HEK293 (cell line): ENCODE data around the gene CTTN.

Experiments used
- CTCF ChIA-PET: fragments of 350-600 bp; formaldehyde crosslinking; extraction: SDS; loops from one replicate; lab custom pipeline; 2021; ENCODE audit warnings: antibody characterized with exemption; lab: Yijun Ruan, JAX
- POLR2A ChIA-PET: fragments of 300-600 bp; formaldehyde crosslinking; extraction: SDS; loops from one replicate; lab custom pipeline; 2020; ENCODE audit warnings: antibody characterized with exemption, inconsistent platforms; lab: Yijun Ruan, JAX
- H3K27ac ChIP-seq: fragments of 200-500 bp; sonication (Bioruptor generic); 2 replicates; pipeline ENCODE4 v1.5.1; 2014; ENCODE audit warnings: low read depth, low read length, control low read depth, inconsistent platforms; ENCODE audit errors: extremely low read depth
- H3K36me3 ChIP-seq, 2 experiments: fragments of 200-500 bp in 1 of 2; sonication (Bioruptor generic) in 1 of 2; 1 replicate in 1 of 2; 2 replicates in 1 of 2; pipeline ENCODE4 v1.5.1; 2014 to 2017; ENCODE audit warnings: inconsistent platforms in 2 of 2, low read length in 2 of 2; ENCODE audit not compliant: control insufficient read depth in 2 of 2, insufficient read depth in 1 of 2
- H3K4me1 ChIP-seq: fragments of 200-500 bp; sonication (Bioruptor generic); 2 replicates; pipeline ENCODE4 v1.5.1; 2014; ENCODE audit warnings: mild to moderate bottlenecking, low read length, inconsistent platforms; ENCODE audit not compliant: control insufficient read depth, insufficient read depth
- H3K4me3 ChIP-seq: 2 replicates; pipeline ENCODE4 v1.5.1; 2011; ENCODE audit warnings: low read depth, mild to moderate bottlenecking, control low read depth, low read length, moderate library complexity
- H3K9me3 ChIP-seq: fragments of 200-500 bp; sonication (Bioruptor generic); 2 replicates; pipeline ENCODE4 v1.5.1; 2014; ENCODE audit warnings: low read depth, low read length, inconsistent platforms; ENCODE audit not compliant: control insufficient read depth, insufficient read depth
- KLF9 ChIP-seq: fragments of 450-650 bp; formaldehyde crosslinking; IDR thresholded peaks from 2 replicates; pipeline ENCODE4 v1.5.1; 2016; ENCODE audit warnings: missing biosample characterization, missing genetic modification characterization, low read depth
- SP2 ChIP-seq: fragments of 450-650 bp; formaldehyde crosslinking; IDR thresholded peaks from 2 replicates; pipeline ENCODE4 v1.5.1; 2016; ENCODE audit warnings: missing biosample characterization, missing genetic modification characterization
- TCF7L2 ChIP-seq: IDR thresholded peaks from 2 replicates; pipeline ENCODE4 v1.6.1; 2011; ENCODE audit warnings: low read depth, mild to moderate bottlenecking, inconsistent platforms, low read length, moderate library complexity, borderline replicate concordance
- TRIM28 ChIP-seq: IDR thresholded peaks from 2 replicates; pipeline ENCODE4 v1.6.1; 2011; ENCODE audit warnings: low read length, control low read depth, borderline replicate concordance
- ZNF121 ChIP-seq: fragments of 450-650 bp; formaldehyde crosslinking; IDR thresholded peaks from 2 replicates; pipeline ENCODE4 v1.5.1; 2016; ENCODE audit warnings: missing biosample characterization, missing genetic modification characterization
- ZNF146 ChIP-seq: fragments of 450-650 bp; formaldehyde crosslinking; IDR thresholded peaks from 2 replicates; pipeline ENCODE4 v1.5.1; 2016; ENCODE audit warnings: missing biosample characterization, missing genetic modification characterization
- ZNF223 ChIP-seq: fragments of 450-650 bp; formaldehyde crosslinking; IDR thresholded peaks from 2 replicates; pipeline ENCODE4 v1.5.1; 2016; ENCODE audit warnings: missing biosample characterization, missing genetic modification characterization
- ZNF280D ChIP-seq: fragments of 450-650 bp; formaldehyde crosslinking; IDR thresholded peaks from 2 replicates; pipeline ENCODE4 v1.5.1; 2016; ENCODE audit warnings: missing biosample characterization, missing genetic modification characterization
- ZNF341 ChIP-seq: fragments of 450-650 bp; formaldehyde crosslinking; IDR thresholded peaks from 2 replicates; pipeline ENCODE4; 2016; ENCODE audit warnings: low read depth, missing biosample characterization, missing genetic modification characterization
- ZNF362 ChIP-seq: fragments of 450-650 bp; formaldehyde crosslinking; IDR thresholded peaks from 2 replicates; pipeline ENCODE4 v1.5.1; 2016; ENCODE audit warnings: missing biosample characterization, missing genetic modification characterization
- ZNF473 ChIP-seq: fragments of 450-650 bp; formaldehyde crosslinking; IDR thresholded peaks from 2 replicates; pipeline ENCODE4 v1.5.1; 2017; ENCODE audit warnings: missing biosample characterization, missing genetic modification characterization
- ZNF510 ChIP-seq: fragments of 450-650 bp; formaldehyde crosslinking; IDR thresholded peaks from 2 replicates; pipeline ENCODE4 v1.5.1; 2018; ENCODE audit warnings: mild to moderate bottlenecking, missing genetic modification characterization, missing biosample characterization; ENCODE audit not compliant: insufficient replicate concordance
- ZNF544 ChIP-seq: fragments of 450-650 bp; formaldehyde crosslinking; IDR thresholded peaks from 2 replicates; pipeline ENCODE4 v1.5.0; 2017; ENCODE audit warnings: missing biosample characterization, missing genetic modification characterization
- ZNF596 ChIP-seq: fragments of 450-650 bp; IDR thresholded peaks from 2 replicates; pipeline ENCODE4 v1.5.0; 2018; ENCODE audit warnings: missing biosample characterization, mild to moderate bottlenecking, missing genetic modification characterization, moderate library complexity
- ZNF624 ChIP-seq: fragments of 450-650 bp; formaldehyde crosslinking; IDR thresholded peaks from 2 replicates; pipeline ENCODE4 v1.5.1; 2017; ENCODE audit warnings: missing biosample characterization, missing genetic modification characterization
- ZNF639 ChIP-seq: fragments of 450-650 bp; formaldehyde crosslinking; IDR thresholded peaks from 2 replicates; pipeline ENCODE4 v1.5.1; 2016; ENCODE audit warnings: missing biosample characterization, missing genetic modification characterization
- ZNF777 ChIP-seq: fragments of 450-650 bp; formaldehyde crosslinking; IDR thresholded peaks from 2 replicates; pipeline ENCODE4 v1.5.1; 2017; ENCODE audit warnings: missing biosample characterization, missing genetic modification characterization, borderline replicate concordance
- ZSCAN30 ChIP-seq: fragments of 450-650 bp; IDR thresholded peaks from 2 replicates; pipeline ENCODE4 v1.5.1; 2018; ENCODE audit warnings: missing biosample characterization, mild to moderate bottlenecking, missing genetic modification characterization, moderate library complexity
- TF ChIP-seq, protein P1 (sequence below): fragments of 450-650 bp; IDR thresholded peaks from 2 replicates; pipeline ENCODE4 v1.5.1; 2018; ENCODE audit warnings: missing biosample characterization, missing genetic modification characterization

CTTN gene

GRCh38 chr11:70413151-70413550 lies 14.8 kb downstream of the CTTN start:
- H3K9me3 ChIP-seq: no peaks in the 10 kb centered on the region
- H3K27ac ChIP-seq: no peak overlapping the region
- CTCF ChIA-PET: no interaction called here
- H3K4me3 ChIP-seq: no peak overlapping the region
- TF ChIP-seq ZNF341 (tag by site-specific recombination): no peak
- no peak for TF ChIP-seq TRIM28
- no peak for TF ChIP-seq ZNF146
- no peak for TF ChIP-seq SP2
- TF ChIP-seq ZNF223 (tag by site-specific recombination): no peak
- TF ChIP-seq ZNF639 (tag by site-specific recombination): no peak
- no peak for TF ChIP-seq ZSCAN30 (tag by site-specific recombination)
- no peak for TF ChIP-seq ZNF544 (tag by site-specific recombination)
- no peak for TF ChIP-seq KLF9 (tag by site-specific recombination)
- TF ChIP-seq ZNF121 (tag by site-specific recombination): no peak
- TF ChIP-seq ZNF624 (tag by site-specific recombination): no peak
- TF ChIP-seq ZNF362 (tag by site-specific recombination): no peak
- no peak for TF ChIP-seq ZNF596
- POLR2A ChIA-PET: interaction anchor here (0.5 kb wide), 1 partner anchor 13 kb away, joined by 3 read pairs; no protein-coding TSS in a partner anchor
- H3K4me1 ChIP-seq: no peaks in the 10 kb centered on the region
- peaks cover 18 to 97% of the 10 kb centered on the region in 2 experiments for H3K36me3 ChIP-seq

GRCh38 chr11:70414341-70415100 lies 16.2 kb downstream of the CTTN start:
- CTCF ChIA-PET: interaction anchor here (0.9 kb wide), 1 partner anchor 204 kb away, joined by 3 read pairs; no protein-coding TSS in a partner anchor
- no peak for TF ChIP-seq ZNF280D
- TF ChIP-seq ZNF473 (tag by site-specific recombination): no peak
- TF ChIP-seq ZNF510 (tag by site-specific recombination): no peak
- TF ChIP-seq, protein P1, sequence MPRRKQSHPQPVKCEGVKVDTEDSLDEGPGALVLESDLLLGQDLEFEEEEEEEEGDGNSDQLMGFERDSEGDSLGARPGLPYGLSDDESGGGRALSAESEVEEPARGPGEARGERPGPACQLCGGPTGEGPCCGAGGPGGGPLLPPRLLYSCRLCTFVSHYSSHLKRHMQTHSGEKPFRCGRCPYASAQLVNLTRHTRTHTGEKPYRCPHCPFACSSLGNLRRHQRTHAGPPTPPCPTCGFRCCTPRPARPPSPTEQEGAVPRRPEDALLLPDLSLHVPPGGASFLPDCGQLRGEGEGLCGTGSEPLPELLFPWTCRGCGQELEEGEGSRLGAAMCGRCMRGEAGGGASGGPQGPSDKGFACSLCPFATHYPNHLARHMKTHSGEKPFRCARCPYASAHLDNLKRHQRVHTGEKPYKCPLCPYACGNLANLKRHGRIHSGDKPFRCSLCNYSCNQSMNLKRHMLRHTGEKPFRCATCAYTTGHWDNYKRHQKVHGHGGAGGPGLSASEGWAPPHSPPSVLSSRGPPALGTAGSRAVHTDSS (tag by site-specific recombination): no peak
- no peak for TF ChIP-seq TCF7L2
- TF ChIP-seq ZNF777 (tag by site-specific recombination): no peak
- POLR2A ChIA-PET: no interaction called here
- no peaks in the 10 kb centered on the region for H3K4me1 ChIP-seq
- peaks cover 10 to 91% of the 10 kb centered on the region in 2 experiments; a peak in 2 of 3 replicates for H3K36me3 ChIP-seq
- H3K4me3 ChIP-seq: no peak overlapping the region
- no peak overlapping the region for H3K27ac ChIP-seq
- no peaks in the 10 kb centered on the region for H3K9me3 ChIP-seq
